GM13976 (cell line): ENCODE measurements around the gene TUBB6.

Source experiments
- DNase-seq: peaks from one replicate; pipeline ENCODE4 v3.0.0; 2012; ENCODE audit warnings: low spot score
- CTCF ChIP-seq: IDR thresholded peaks from 2 replicates; pipeline ENCODE4 v1.5.1; 2012; ENCODE audit warnings: borderline replicate concordance, mild to moderate bottlenecking; ENCODE audit not compliant: insufficient read depth; ENCODE audit errors: extremely low read depth, missing control alignments, control extremely low read depth
- in situ Hi-C: fragments of 300-500 bp; cut with MboI; formaldehyde crosslinking; loops from one replicate; pipeline ENCODE4 v1.12.0; 2022; ENCODE audit warnings: low sequenced_read_pairs, mixed read lengths, inconsistent platforms; ENCODE audit not compliant: unreplicated experiment

The TUBB6 gene

DNA sequence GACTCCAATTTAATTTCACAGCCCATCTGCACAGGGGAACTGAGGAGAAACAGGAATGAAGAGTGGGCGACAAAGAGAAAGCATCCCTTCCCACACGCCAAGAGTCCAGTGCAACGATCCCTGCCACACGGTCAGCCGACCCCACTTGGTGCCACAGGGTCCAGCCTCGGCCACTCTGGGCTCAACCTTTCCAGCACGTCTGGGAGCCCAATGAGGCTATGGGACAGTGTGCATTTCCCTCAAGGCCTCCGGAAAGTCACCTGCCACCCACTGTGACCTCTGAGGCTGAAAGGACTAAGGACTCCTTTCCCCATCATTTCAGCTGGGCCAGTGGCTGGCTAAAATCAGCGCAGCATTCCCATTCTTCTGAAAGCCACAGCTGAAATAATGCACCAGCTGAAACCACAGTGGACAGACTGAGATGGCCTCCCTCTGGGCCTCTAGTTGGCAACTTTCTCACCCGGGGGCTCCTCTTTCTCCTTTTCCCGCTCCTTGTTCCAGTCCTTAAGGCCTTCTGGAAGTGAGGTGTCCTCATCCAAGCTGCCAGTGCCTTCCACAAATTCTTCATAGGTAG is 21.2 kb downstream of the TUBB6 start:
- TF ChIP-seq CTCF, result no peak
- no peak for DNase-seq
- in situ Hi-C loops, result no loop called here

GRCh38 chr18:12330766-12331165 is 22.7 kb downstream of the TUBB6 start:
- in situ Hi-C loops, result no loop called here
- TF ChIP-seq CTCF, result no peak
- no peak for DNase-seq

- no peak for TF ChIP-seq CTCF
- DNase-seq, result no peak
- in situ Hi-C loops, result no loop called here
These were observed 25.7 kb downstream of the TUBB6 start for GRCh38 chr18:12333506-12334290.

- in situ Hi-C loops, result no loop called here
- DNase-seq, result no peak
- no peak for TF ChIP-seq CTCF
These were observed 26.3 kb downstream of the TUBB6 start for GRCh38 chr18:12334366-12334808.

- in situ Hi-C loops, result no loop called here
- TF ChIP-seq CTCF, result no peak
- no peak for DNase-seq
These were observed 26.8 kb downstream of the TUBB6 start for GRCh38 chr18:12334863-12335262.

DNA sequence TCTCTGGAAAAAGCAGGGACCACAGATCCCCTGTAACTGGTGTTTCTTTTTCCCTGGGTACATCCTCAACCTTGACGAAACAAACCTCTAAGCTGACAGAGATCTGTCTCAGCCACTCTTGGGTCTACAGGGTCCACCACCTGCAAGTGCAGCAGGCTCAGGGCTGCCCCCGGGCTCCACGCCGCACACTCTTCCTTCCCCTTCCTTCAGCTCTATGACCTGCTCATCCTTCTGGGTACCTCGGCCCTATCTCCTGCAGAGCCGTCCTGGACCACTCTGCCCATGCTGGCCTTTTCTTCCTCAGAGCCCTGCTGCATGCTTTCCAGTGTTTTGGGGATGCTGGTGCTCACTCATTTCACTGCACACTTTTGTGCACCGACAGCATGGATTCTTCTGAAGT is 27.5 kb downstream of the TUBB6 start:
- no peak for DNase-seq
- no peak for TF ChIP-seq CTCF
- in situ Hi-C loops, result no loop called here
